ENCODE measurements around the gene A3GALT2. TPM values are rescaled to one million over a fixed set of nuclear protein-coding genes. Genes with fewer than 3 reads are reported as not detected.

Gene A3GALT2

Small RNAs within 50 kb of the gene (small RNA-seq; reads per million reads assigned to genes)
- gene RN7SKP16 (ENCODE audit: insufficient read depth): not detected
